Ovary (tissue), 9 donors: ENCODE measurements around the gene NEDD9. TPM values are rescaled to one million over a fixed set of nuclear protein-coding genes. Genes with fewer than 3 reads are reported as not detected.

Source experiments
- DNase-seq, 5 donors: peaks; one replicate each; pipeline ENCODE4 v3.0.0-alpha.2; 2019 to 2020
- H3K27ac ChIP-seq, 2 donors: fragments of 200-600 bp; one replicate each; pipeline versions ENCODE4 v1.5.1 to v1.8.0; 2019 to 2022
- H3K27me3 ChIP-seq: fragments of 200-600 bp; one replicate; pipeline ENCODE4 v1.8.0; 2022
- H3K36me3 ChIP-seq: fragments of 200-600 bp; sonication (generic); one replicate; pipeline ENCODE4 v1.5.1; 2019
- H3K4me1 ChIP-seq: one replicate; pipeline ENCODE4 v1.8.1; 2013; ENCODE audit warnings: mild to moderate bottlenecking, moderate library complexity; ENCODE audit not compliant: insufficient read depth
- H3K4me3 ChIP-seq: fragments of 200-600 bp; sonication (generic); one replicate; pipeline ENCODE4 v1.5.1; 2017
- H3K9me3 ChIP-seq, 2 donors: fragments of 200-600 bp in 1 of 2; sonication (generic) in 1 of 2; one replicate each; pipeline versions ENCODE4 v1.5.1 to v1.8.1; 2013 to 2019; ENCODE audit warnings: mild to moderate bottlenecking in 1 of 2, moderate library complexity in 1 of 2
- EP300 ChIP-seq: sonication (generic); formaldehyde crosslinking; IDR thresholded peaks from one replicate; pipeline ENCODE4 v1.6.1; 2017; ENCODE audit warnings: antibody characterized with exemption
- POLR2A ChIP-seq: fragments of 450-650 bp; IDR thresholded peaks from one replicate; pipeline ENCODE4 v1.6.1; 2017; ENCODE audit warnings: antibody characterized with exemption, mild to moderate bottlenecking, moderate library complexity
- WGBS, 3 donors: extraction: QIAGEN DNeasy Blood & Tissue Kit in 1 of 3; methylation state at CpG; one replicate each; pipeline versions ENCODE4 v1.1.5 to v1.1.7; 2013 to 2017; 5-methylcytosine and 5-hydroxymethylcytosine counted together
- intact Hi-C, 4 donors: fragments of 100-400 bp; cut with DNase I; formaldehyde crosslinking; loops; one replicate each; pipeline versions ENCODE4 v1.11.0 to v1.15.1; 2022 to 2023
- polyA plus RNA-seq, 2 donors: library from polyadenylated mRNA; stranded (reverse); fragments of 200-250 nt in 1 of 2; fragments of 350-450 nt in 1 of 2; fragmentation: Illumina TruSeq in 1 of 2; extraction: RNeasy Lipid Tissue Mini Kit (QIAGEN cat#74804) in 1 of 2; gene quantifications; one replicate each; pipeline ENCODE4 v1.2.3, GENCODE V29; 2013 to 2014
- total RNA-seq, 7 donors: library from RNA; depleted of rRNA in 2 of 7; stranded (reverse); fragments of >200 nt in 2 of 7; fragmentation: NEBNext Ultra II Directional in 3 of 7; extraction: Animal tissue kit (Norgen Biotek cat#: 25700) in 3 of 7; gene quantifications; one replicate each; pipeline versions ENCODE4 v1.1.0 to v1.2.4, GENCODE V29; 2016 to 2023
- TF ChIP-seq, protein P1 (sequence below), 3 donors: fragments of 450-650 bp in 2 of 3; fragments of 200-600 bp in 1 of 3; IDR thresholded peaks; one replicate each; pipeline versions ENCODE4 v1.5.1 to v1.8.0; 2016 to 2022; ENCODE audit warnings: antibody characterized with exemption in 3 of 3, mild to moderate bottlenecking in 1 of 3
- donor health status: DM: no; HTN: no; CAD: no; lungs with moderate emphysema.
- donor health status: DM: no; HTN: no; CAD: no.
- donor health status: Bipolar disorder and iron deficiency.
- donor health status: DM: yes; HTN: yes; CAD: no.
- donor health status: DM: no; HTN: no; CAD: no.
- donor health status: DM: yes; HTN: yes; CAD: no.

Gene NEDD9
- total and polyA plus RNA-seq, 9 donors, result 5.0 to 49.4 (median 13.7) TPM

DNA sequence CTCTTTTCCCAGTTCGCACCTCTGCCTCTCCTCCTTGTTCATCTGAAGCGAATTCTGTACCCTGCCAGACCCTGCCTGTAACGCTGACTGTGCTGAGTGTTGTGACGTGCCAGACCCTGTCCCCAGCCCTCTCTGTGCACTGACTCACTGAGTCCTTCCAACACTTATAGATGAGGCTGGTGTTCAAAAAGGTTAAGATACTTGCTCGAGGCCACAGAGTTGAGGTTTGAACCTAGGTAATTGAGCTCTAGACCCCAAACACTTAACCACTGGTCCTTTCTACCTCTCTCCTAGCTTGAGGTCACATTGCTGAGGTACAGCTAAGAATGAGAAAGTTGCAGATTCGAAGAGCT, 45.7 kb upstream of the NEDD9 start:
- DNase-seq, result no peak
- Histone ChIP-seq H3K4me1 (peaks cover 25% of the 10 kb centered on the region), H3K9me3 (no peaks in the 10 kb centered on the region), H3K36me3 (no peaks in the 10 kb centered on the region), H3K27me3 (no peaks in the 10 kb centered on the region), H3K27ac (no peak overlapping the region), H3K4me3 (no peak overlapping the region)
- WGBS, 3 donors, result 78 to 86% (median 82%) methylated on average over 6 of the region's 6 CpGs
- TF ChIP-seq, protein P1, sequence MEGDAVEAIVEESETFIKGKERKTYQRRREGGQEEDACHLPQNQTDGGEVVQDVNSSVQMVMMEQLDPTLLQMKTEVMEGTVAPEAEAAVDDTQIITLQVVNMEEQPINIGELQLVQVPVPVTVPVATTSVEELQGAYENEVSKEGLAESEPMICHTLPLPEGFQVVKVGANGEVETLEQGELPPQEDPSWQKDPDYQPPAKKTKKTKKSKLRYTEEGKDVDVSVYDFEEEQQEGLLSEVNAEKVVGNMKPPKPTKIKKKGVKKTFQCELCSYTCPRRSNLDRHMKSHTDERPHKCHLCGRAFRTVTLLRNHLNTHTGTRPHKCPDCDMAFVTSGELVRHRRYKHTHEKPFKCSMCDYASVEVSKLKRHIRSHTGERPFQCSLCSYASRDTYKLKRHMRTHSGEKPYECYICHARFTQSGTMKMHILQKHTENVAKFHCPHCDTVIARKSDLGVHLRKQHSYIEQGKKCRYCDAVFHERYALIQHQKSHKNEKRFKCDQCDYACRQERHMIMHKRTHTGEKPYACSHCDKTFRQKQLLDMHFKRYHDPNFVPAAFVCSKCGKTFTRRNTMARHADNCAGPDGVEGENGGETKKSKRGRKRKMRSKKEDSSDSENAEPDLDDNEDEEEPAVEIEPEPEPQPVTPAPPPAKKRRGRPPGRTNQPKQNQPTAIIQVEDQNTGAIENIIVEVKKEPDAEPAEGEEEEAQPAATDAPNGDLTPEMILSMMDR (IDR thresholded peaks at IDR 0.05), result no peak
- TF ChIP-seq EP300, result no peak
- TF ChIP-seq POLR2A, result no peak
- intact Hi-C loops, result no loop called here

DNA sequence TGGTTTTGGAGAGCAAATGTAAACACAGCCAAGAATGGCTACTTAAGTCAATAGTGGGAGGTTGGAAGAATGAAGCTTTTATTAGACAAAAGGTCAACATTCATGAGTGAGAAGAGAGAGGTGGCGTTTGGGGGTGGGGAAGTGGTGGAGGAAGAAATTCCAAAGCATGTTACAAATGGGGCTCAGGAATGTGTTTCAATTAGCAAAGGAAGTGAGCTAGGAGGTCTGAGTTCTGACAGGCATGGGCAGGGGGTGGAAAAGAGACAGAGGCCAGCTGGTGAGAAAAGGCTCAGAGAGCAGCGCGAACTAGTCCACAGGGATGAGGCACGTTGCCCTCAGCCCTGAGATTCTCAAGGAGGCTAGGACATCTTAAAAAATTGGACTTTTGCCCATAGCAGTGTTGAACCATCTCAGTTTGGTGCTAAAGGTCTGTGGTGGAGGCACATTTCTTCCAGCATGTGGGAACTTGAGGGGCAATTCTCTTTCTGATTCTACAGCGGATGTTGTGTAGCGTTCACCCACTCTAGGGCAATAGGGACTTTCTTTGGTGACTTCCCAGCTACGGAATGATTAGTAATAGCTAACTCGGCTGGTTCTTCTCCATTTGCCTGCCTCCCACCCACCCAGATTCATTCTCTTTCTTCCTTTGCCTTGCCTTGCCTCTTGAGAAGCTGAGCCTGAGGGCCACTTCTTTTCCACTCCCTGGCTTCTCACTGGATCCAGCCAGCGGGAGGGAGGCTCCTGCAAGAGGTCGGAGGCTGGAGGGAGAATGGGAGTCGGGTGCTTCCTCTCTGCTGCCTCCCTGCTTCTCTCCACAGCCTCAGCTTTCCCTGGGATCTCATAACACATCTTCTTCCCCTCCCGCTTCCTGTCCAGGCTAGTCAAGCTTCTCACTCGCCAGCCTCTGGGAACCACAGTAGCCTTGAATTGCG, 45.1 kb upstream of the NEDD9 start:
- Histone ChIP-seq H3K4me3 (no peak overlapping the region), H3K27ac (no peak overlapping the region), H3K36me3 (no peaks in the 10 kb centered on the region), H3K4me1 (peaks cover 25% of the 10 kb centered on the region), H3K9me3 (no peaks in the 10 kb centered on the region), H3K27me3 (no peaks in the 10 kb centered on the region)
- WGBS, 3 donors, result 42 to 48% (median 43%) methylated on average over 14 of the region's 14 CpGs
- peak in 4 of 5 donors; percentile 29 to 59 (median 48) for DNase-seq
- intact Hi-C loops, result no loop called here
- TF ChIP-seq POLR2A (no peak), EP300 (no peak)
- TF ChIP-seq, protein P1 (IDR thresholded peaks at IDR 0.05), result no peak

DNA sequence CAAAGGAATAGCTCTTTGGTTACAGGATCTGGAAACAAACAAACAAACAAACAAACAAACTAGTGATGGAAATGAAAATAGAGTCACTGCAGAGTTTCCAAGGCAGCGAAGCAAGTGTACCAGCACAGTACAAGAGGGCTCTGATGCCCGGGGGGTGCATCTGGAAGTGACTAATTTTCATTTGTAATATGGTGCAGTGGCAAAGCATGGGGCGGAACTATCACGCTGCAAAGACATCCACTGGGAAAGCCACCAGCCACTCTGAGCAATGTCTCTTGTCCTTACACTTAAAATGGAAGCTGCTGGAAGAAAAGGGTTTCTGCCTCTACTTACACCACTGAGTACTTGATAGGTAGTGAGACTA, 44.4 kb upstream of the NEDD9 start:
- H3K4me1 ChIP-seq, result peaks cover 27% of the 10 kb centered on the region
- H3K27me3 ChIP-seq, result no peaks in the 10 kb centered on the region
- no peak overlapping the region for H3K27ac ChIP-seq
- no peak for DNase-seq
- no peaks in the 10 kb centered on the region for H3K9me3 ChIP-seq
- intact Hi-C loops, result no loop called here
- H3K4me3 ChIP-seq, result no peak overlapping the region
- no peaks in the 10 kb centered on the region for H3K36me3 ChIP-seq
- TF ChIP-seq POLR2A (no peak), EP300 (no peak)
- TF ChIP-seq, protein P1 (IDR thresholded peaks at IDR 0.05), result no peak
- WGBS, 3 donors, result 67 to 94% (median 93%) methylated on average over 4 of the region's 4 CpGs

DNA sequence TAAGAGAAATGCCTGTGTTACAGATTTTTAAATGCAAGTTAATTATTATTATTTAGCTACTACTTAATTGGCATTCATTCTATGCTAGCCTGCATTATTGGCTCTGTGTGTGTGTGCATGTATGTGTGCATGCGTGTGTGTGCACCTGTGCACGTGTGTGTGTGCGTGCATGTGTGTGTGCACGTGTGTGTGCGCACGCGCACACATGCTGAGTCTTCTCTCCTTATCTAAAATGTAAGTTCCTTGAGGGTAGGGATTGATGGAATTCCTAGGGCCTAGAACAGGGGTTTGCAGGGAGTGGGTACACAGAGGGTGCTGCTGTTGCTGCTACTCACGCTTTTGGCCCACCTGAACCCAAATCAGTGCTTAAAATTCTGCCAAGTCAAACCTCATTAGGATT, 43.8 kb upstream of the NEDD9 start:
- 90 to 98% (median 95%) methylated on average over 8 of the region's 8 CpGs for WGBS, 3 donors
- intact Hi-C loops, result no loop called here
- no peaks in the 10 kb centered on the region for H3K27me3 ChIP-seq
- H3K4me3 ChIP-seq, result no peak overlapping the region
- H3K9me3 ChIP-seq, result no peaks in the 10 kb centered on the region
- TF ChIP-seq EP300 (no peak), POLR2A (no peak)
- TF ChIP-seq, protein P1 (IDR thresholded peaks at IDR 0.05), result no peak
- H3K27ac ChIP-seq, result no peak overlapping the region
- DNase-seq, result no peak
- H3K36me3 ChIP-seq, result no peaks in the 10 kb centered on the region
- peaks cover 31% of the 10 kb centered on the region for H3K4me1 ChIP-seq
